ENCODE data around the gene ARL14EP.

The ARL14EP gene

DNA sequence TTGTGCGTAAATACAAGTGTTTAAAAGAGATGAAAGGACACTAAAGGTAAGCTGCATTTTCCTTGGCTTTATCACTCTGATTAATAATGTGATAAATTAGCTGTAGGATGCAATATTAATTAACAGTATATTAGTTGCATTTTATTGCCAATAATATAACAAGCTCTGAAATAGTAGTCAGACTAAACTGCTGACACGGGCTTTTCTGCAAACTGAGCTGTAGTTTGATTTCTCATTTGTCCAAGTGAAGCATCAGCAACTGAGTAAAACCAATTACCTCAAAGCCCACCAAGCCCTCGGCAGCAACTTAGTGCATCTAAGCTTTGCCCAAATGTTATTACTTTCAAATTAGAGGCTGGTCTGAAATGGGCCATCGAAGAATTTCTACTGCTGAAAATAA is 33.5 kb downstream of the ARL14EP start:
- H3K79me2 ChIP-seq (ENCODE audit: insufficient read depth, low read length): no peaks in the 10 kb centered on the region
- no peaks in the 10 kb centered on the region for H4K20me1 ChIP-seq (ENCODE audit: insufficient read depth, low read length)
- no peak for TF ChIP-seq EZH2 (IDR thresholded peaks at IDR 0.05; ENCODE audit: borderline replicate concordance, low read length)
- TF ChIP-seq, protein P1, sequence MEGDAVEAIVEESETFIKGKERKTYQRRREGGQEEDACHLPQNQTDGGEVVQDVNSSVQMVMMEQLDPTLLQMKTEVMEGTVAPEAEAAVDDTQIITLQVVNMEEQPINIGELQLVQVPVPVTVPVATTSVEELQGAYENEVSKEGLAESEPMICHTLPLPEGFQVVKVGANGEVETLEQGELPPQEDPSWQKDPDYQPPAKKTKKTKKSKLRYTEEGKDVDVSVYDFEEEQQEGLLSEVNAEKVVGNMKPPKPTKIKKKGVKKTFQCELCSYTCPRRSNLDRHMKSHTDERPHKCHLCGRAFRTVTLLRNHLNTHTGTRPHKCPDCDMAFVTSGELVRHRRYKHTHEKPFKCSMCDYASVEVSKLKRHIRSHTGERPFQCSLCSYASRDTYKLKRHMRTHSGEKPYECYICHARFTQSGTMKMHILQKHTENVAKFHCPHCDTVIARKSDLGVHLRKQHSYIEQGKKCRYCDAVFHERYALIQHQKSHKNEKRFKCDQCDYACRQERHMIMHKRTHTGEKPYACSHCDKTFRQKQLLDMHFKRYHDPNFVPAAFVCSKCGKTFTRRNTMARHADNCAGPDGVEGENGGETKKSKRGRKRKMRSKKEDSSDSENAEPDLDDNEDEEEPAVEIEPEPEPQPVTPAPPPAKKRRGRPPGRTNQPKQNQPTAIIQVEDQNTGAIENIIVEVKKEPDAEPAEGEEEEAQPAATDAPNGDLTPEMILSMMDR (IDR thresholded peaks at IDR 0.05; ENCODE audit: low read length): no peak

DNA sequence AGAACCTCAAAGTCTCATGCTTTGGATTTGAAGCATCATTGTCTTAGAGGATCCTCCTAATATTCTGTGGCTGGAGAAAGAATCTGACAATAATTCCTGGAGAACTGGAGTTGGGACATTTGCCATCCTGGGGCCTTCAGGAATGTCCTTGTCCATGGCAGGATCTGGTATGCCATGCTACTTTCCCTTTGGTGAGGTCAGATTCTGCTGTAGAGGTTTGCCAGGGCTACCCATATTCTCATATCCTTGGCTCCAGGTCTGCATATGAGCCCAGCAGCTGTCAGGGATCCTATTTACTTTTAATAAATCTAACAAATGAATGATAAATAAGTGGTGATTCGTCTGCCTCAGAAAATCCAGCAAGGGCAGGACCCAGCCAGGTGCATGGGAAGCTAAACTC is 35.0 kb downstream of the ARL14EP start:
- H3K36me3 ChIP-seq (ENCODE audit: insufficient read depth, low read length): no peaks in the 10 kb centered on the region
- no peaks in the 10 kb centered on the region for H3K4me1 ChIP-seq (ENCODE audit: insufficient read depth, low read length, severe bottlenecking)
- no peak overlapping the region for H3K4me2 ChIP-seq (ENCODE audit: low read length)
- H3K27me3 ChIP-seq (ENCODE audit: insufficient read depth, low read length): no peaks in the 10 kb centered on the region
- H3K9me3 ChIP-seq (ENCODE audit: low read length): no peaks in the 10 kb centered on the region
- no peak overlapping the region for H3K4me3 ChIP-seq (ENCODE audit: low read depth, low read length, poor library complexity, severe bottlenecking)
- H3F3A ChIP-seq (ENCODE audit: insufficient read depth, low read length): no peaks in the 10 kb centered on the region
- TF ChIP-seq, protein P1 (IDR thresholded peaks at IDR 0.05; ENCODE audit: low read length): no peak
- TF ChIP-seq EZH2 (IDR thresholded peaks at IDR 0.05; ENCODE audit: borderline replicate concordance, low read length): no peak
- H3K9me2 ChIP-seq (ENCODE audit: low read depth, low read length): no peaks in the 10 kb centered on the region
- no peak overlapping the region for H3K9ac ChIP-seq (ENCODE audit: low read length)
- H3K79me2 ChIP-seq (ENCODE audit: insufficient read depth, low read length): no peaks in the 10 kb centered on the region
- no peak overlapping the region for H2AFZ ChIP-seq (ENCODE audit: low read length)
- H4K20me1 ChIP-seq (ENCODE audit: insufficient read depth, low read length): no peaks in the 10 kb centered on the region
- no peak overlapping the region for H3K27ac ChIP-seq (ENCODE audit: low read depth, low read length, poor library complexity, severe bottlenecking)

More for the DNA sequence above, 33.5 kb downstream of the ARL14EP start:
- no peak overlapping the region for H3K4me3 ChIP-seq (ENCODE audit: low read depth, low read length, poor library complexity, severe bottlenecking)
- no peak overlapping the region for H3K9ac ChIP-seq (ENCODE audit: low read length)
- no peaks in the 10 kb centered on the region for H3K9me3 ChIP-seq (ENCODE audit: low read length)
- no peak overlapping the region for H3K4me2 ChIP-seq (ENCODE audit: low read length)
- no peak overlapping the region for H2AFZ ChIP-seq (ENCODE audit: low read length)
- H3K4me1 ChIP-seq (ENCODE audit: insufficient read depth, low read length, severe bottlenecking): no peaks in the 10 kb centered on the region
- no peak overlapping the region for H3K27ac ChIP-seq (ENCODE audit: low read depth, low read length, poor library complexity, severe bottlenecking)
- H3F3A ChIP-seq (ENCODE audit: insufficient read depth, low read length): no peaks in the 10 kb centered on the region
- H3K36me3 ChIP-seq (ENCODE audit: insufficient read depth, low read length): no peaks in the 10 kb centered on the region
- no peaks in the 10 kb centered on the region for H3K27me3 ChIP-seq (ENCODE audit: insufficient read depth, low read length)
- no peaks in the 10 kb centered on the region for H3K9me2 ChIP-seq (ENCODE audit: low read depth, low read length)

DNA sequence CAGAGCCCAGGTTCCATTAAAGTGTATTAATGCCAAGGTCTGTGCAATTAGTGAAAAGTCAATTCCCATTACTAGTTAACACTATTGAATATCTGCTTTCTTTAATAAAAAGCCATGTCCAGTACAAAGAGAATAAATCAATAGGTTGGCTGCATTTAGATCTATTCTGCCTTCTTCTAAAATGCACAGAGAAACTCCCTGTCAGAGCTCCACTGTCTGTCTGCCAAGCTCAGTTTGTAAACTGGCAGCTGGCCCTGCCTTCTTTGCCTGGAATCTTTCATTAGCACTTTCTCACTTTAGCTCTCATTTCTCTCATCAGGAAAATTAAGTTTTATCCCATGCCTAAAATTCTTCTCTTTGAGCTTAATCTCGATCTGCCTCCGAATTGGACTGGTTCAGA is 35.6 kb downstream of the ARL14EP start:
- H3F3A ChIP-seq (ENCODE audit: insufficient read depth, low read length): no peaks in the 10 kb centered on the region
- no peak overlapping the region for H3K4me3 ChIP-seq (ENCODE audit: low read depth, low read length, poor library complexity, severe bottlenecking)
- no peaks in the 10 kb centered on the region for H3K9me3 ChIP-seq (ENCODE audit: low read length)
- H3K9ac ChIP-seq (ENCODE audit: low read length): no peak overlapping the region
- no peaks in the 10 kb centered on the region for H3K4me1 ChIP-seq (ENCODE audit: insufficient read depth, low read length, severe bottlenecking)
- no peaks in the 10 kb centered on the region for H3K9me2 ChIP-seq (ENCODE audit: low read depth, low read length)
- no peaks in the 10 kb centered on the region for H3K36me3 ChIP-seq (ENCODE audit: insufficient read depth, low read length)
- no peak overlapping the region for H3K4me2 ChIP-seq (ENCODE audit: low read length)
- no peaks in the 10 kb centered on the region for H4K20me1 ChIP-seq (ENCODE audit: insufficient read depth, low read length)
- no peak overlapping the region for H3K27ac ChIP-seq (ENCODE audit: low read depth, low read length, poor library complexity, severe bottlenecking)
- no peaks in the 10 kb centered on the region for H3K27me3 ChIP-seq (ENCODE audit: insufficient read depth, low read length)
- no peak overlapping the region for H2AFZ ChIP-seq (ENCODE audit: low read length)
- no peak for TF ChIP-seq EZH2 (IDR thresholded peaks at IDR 0.05; ENCODE audit: borderline replicate concordance, low read length)
- TF ChIP-seq, protein P1 (IDR thresholded peaks at IDR 0.05; ENCODE audit: low read length): no peak
- no peaks in the 10 kb centered on the region for H3K79me2 ChIP-seq (ENCODE audit: insufficient read depth, low read length)

All from OCI-LY1 (cell line).